Neutrophil (primary cell): ENCODE results near the gene HEATR5B.
A peak's percentile ranks its signal among the peaks of the same experiment; 100 is the strongest.

ENCODE experiments used
- H3K27ac ChIP-seq: fragments of 200-600 bp; sonication (generic); 2 replicates; pipeline ENCODE4 v1.5.1; 2016; ENCODE audit warnings: mild to moderate bottlenecking, moderate library complexity
- H3K27me3 ChIP-seq: fragments of 200-600 bp; sonication (generic); 2 replicates; pipeline ENCODE4 v1.6.0; 2016; ENCODE audit warnings: mild to moderate bottlenecking
- H3K36me3 ChIP-seq: fragments of 200-600 bp; sonication (generic); 2 replicates; pipeline ENCODE4 v1.5.1; 2017
- H3K4me1 ChIP-seq, 2 experiments: fragments of 200-600 bp in 1 of 2; sonication (generic) in 1 of 2; 1 replicate in 1 of 2; 2 replicates in 1 of 2; pipeline versions ENCODE4 v1.5.1 to v1.6.1; 2013 to 2016; ENCODE audit warnings: low read depth in 1 of 2, low read length in 1 of 2, mild to moderate bottlenecking in 1 of 2, moderate library complexity in 1 of 2; ENCODE audit not compliant: control insufficient read depth in 1 of 2, insufficient read depth in 1 of 2
- H3K4me3 ChIP-seq, 2 experiments: fragments of 200-600 bp in 1 of 2; sonication (generic) in 1 of 2; 1 replicate in 1 of 2; 2 replicates in 1 of 2; pipeline ENCODE4 v1.5.1; 2013 to 2016; ENCODE audit warnings: low read depth in 1 of 2, low read length in 1 of 2, mild to moderate bottlenecking in 1 of 2, moderate library complexity in 1 of 2
- H3K9me3 ChIP-seq: fragments of 200-600 bp; sonication (generic); 2 replicates; pipeline ENCODE4 v1.5.1; 2016
- CTCF ChIP-seq: fragments of 200-600 bp; sonication (generic); IDR thresholded peaks from 2 replicates; pipeline ENCODE4 v1.5.1; 2016; ENCODE audit warnings: antibody characterized with exemption

The HEATR5B gene

GRCh38 chr2:37083873-37084794 is at the start of gene HEATR5B, which contains the start of gene GPATCH11:
HEATR5B (minus strand) TSS chr2:37084372; CDS start chr2:37083414, 958 bp downstream.
GPATCH11 (plus strand) TSS chr2:37084518; CDS start chr2:37088382, 3,864 bp downstream.
- H3K9me3 ChIP-seq: no peaks in the 10 kb centered on the region
- TF ChIP-seq CTCF: no peak
- peak within 1 kb of the TSS; percentile 85 for H3K27ac ChIP-seq
- peaks cover 41 to 42% of the 10 kb centered on the region in 2 experiments for H3K4me1 ChIP-seq
- no peaks in the 10 kb centered on the region for H3K36me3 ChIP-seq
- peak within 1 kb of the TSS; percentile 81 to 90 for H3K4me3 ChIP-seq
- no peaks in the 10 kb centered on the region for H3K27me3 ChIP-seq

- Histone ChIP-seq H3K27me3 (no peaks in the 10 kb centered on the region), H3K27ac (no peak overlapping the region), H3K4me1 (no peaks in the 10 kb centered on the region), H3K4me3 (no peak overlapping the region), H3K9me3 (no peaks in the 10 kb centered on the region), H3K36me3 (peaks cover 100% of the 10 kb centered on the region)
- no peak for TF ChIP-seq CTCF
Observed at GRCh38 chr2:37132914-37133313, 48.7 kb upstream of the HEATR5B start.

GRCh38 chr2:37125416-37125815 is 41.2 kb upstream of the HEATR5B start:
- Histone ChIP-seq H3K27ac (no peak overlapping the region), H3K27me3 (no peaks in the 10 kb centered on the region), H3K4me3 (no peak overlapping the region), H3K4me1 (no peaks in the 10 kb centered on the region), H3K9me3 (no peaks in the 10 kb centered on the region), H3K36me3 (peaks cover 95% of the 10 kb centered on the region)
- no peak for TF ChIP-seq CTCF

- Histone ChIP-seq H3K9me3 (no peaks in the 10 kb centered on the region), H3K36me3 (peaks cover 87% of the 10 kb centered on the region), H3K4me1 (no peaks in the 10 kb centered on the region), H3K27me3 (no peaks in the 10 kb centered on the region), H3K4me3 (no peak overlapping the region), H3K27ac (peak overlapping the region; percentile 25)
- TF ChIP-seq CTCF: no peak
Observed at GRCh38 chr2:37119157-37119556, 35.0 kb upstream of the HEATR5B start.

GRCh38 chr2:37117566-37117965 is 33.4 kb upstream of the HEATR5B start:
- H3K27me3 ChIP-seq: no peaks in the 10 kb centered on the region
- H3K9me3 ChIP-seq: no peaks in the 10 kb centered on the region

More at GRCh38 chr2:37117566-37117965, 33.4 kb upstream of the HEATR5B start:
- no peak overlapping the region for H3K27ac ChIP-seq
- no peak overlapping the region for H3K4me3 ChIP-seq
- peaks cover 86% of the 10 kb centered on the region for H3K36me3 ChIP-seq
- no peaks in the 10 kb centered on the region for H3K4me1 ChIP-seq
- no peak for TF ChIP-seq CTCF
